Keratinocyte (primary cell): ENCODE results near the gene ITGAD. TPM values are rescaled to one million over a fixed set of nuclear protein-coding genes. Genes with fewer than 3 reads are reported as not detected.
"Not testable (repeated sequence)": the region's sequence is repeated elsewhere in the genome, so short reads cannot be mapped to it uniquely, and the experiment has no call there.

Source experiments
- DNase-seq: peaks from one replicate; pipeline ENCODE4 v3.0.0-alpha.2; 2011; ENCODE audit warnings: low read depth, missing footprints, low spot score
- FAIRE-seq: peaks from 2 replicates; lab custom pipeline; 2011; peaks lifted over from hg19 to GRCh38; lab: Jason Lieb, UNC
- H2AFZ ChIP-seq: 2 replicates; pipeline ENCODE4 v1.6.0; 2012; ENCODE audit warnings: low read length, control low read depth, inconsistent platforms; ENCODE audit not compliant: control insufficient read depth
- H3K27ac ChIP-seq: 2 replicates; pipeline ENCODE4 v1.5.1; 2011; ENCODE audit warnings: low read length; ENCODE audit not compliant: control insufficient read depth, insufficient read depth
- H3K27me3 ChIP-seq: 3 replicates; pipeline ENCODE4 v1.6.0; 2011; ENCODE audit warnings: low read length; ENCODE audit not compliant: control insufficient read depth, insufficient read depth; ENCODE audit errors: extremely low read depth
- H3K36me3 ChIP-seq, 2 experiments: 2 replicates in 1 of 2; 3 replicates in 1 of 2; pipeline ENCODE4 v1.5.1; 2011; ENCODE audit warnings: low read length in 2 of 2, mild to moderate bottlenecking in 1 of 2; ENCODE audit not compliant: control insufficient read depth in 2 of 2, insufficient read depth in 2 of 2; ENCODE audit errors: extremely low read depth in 1 of 2
- H3K4me1 ChIP-seq: 3 replicates; pipeline ENCODE4 v1.5.1; 2011; ENCODE audit warnings: low read length; ENCODE audit not compliant: control insufficient read depth, insufficient read depth; ENCODE audit errors: extremely low read depth
- H3K4me2 ChIP-seq: 3 replicates; pipeline ENCODE4 v1.6.0; 2011; ENCODE audit warnings: low read depth, low read length; ENCODE audit not compliant: control insufficient read depth, insufficient read depth; ENCODE audit errors: extremely low read depth
- H3K4me3 ChIP-seq, 3 experiments: fragments of 200-600 bp in 1 of 3; sonication (generic) in 1 of 3; 2 replicates in 2 of 3; 3 replicates in 1 of 3; pipeline ENCODE4 v1.5.1; 2011 to 2016; ENCODE audit warnings: low read length in 3 of 3, mild to moderate bottlenecking in 3 of 3, control low read depth in 2 of 3, inconsistent platforms in 1 of 3, low read depth in 1 of 3, mixed read lengths in 1 of 3, mixed run types in 1 of 3, moderate library complexity in 1 of 3; ENCODE audit not compliant: control insufficient read depth in 2 of 3, insufficient read depth in 2 of 3; ENCODE audit errors: extremely low read depth in 1 of 3
- H3K79me2 ChIP-seq: 2 replicates; pipeline ENCODE4 v1.6.0; 2012; ENCODE audit warnings: low read length; ENCODE audit not compliant: control insufficient read depth, insufficient read depth
- H3K9ac ChIP-seq: 3 replicates; pipeline ENCODE4 v1.6.0; 2011; ENCODE audit warnings: low read length; ENCODE audit not compliant: control insufficient read depth, insufficient read depth; ENCODE audit errors: extremely low read depth
- H3K9me1 ChIP-seq: 3 replicates; pipeline ENCODE4 v1.6.0; 2011; ENCODE audit warnings: low read length; ENCODE audit not compliant: control insufficient read depth, insufficient read depth; ENCODE audit errors: extremely low read depth
- H3K9me3 ChIP-seq: 2 replicates; pipeline ENCODE4 v1.5.1; 2012; ENCODE audit warnings: low read depth, low read length; ENCODE audit not compliant: control insufficient read depth
- H4K20me1 ChIP-seq: 3 replicates; pipeline ENCODE4 v1.6.0; 2011; ENCODE audit warnings: low read length; ENCODE audit not compliant: control insufficient read depth, insufficient read depth; ENCODE audit errors: extremely low read depth
- CTCF ChIP-seq, 3 experiments: IDR thresholded peaks in 1 of 3; conservative IDR thresholded peaks in 1 of 3; optimal IDR thresholded peaks in 1 of 3; 2 replicates in 2 of 3; 3 replicates in 1 of 3; pipeline versions ENCODE3 to v1.5.1; 2011; ENCODE audit warnings: low read length in 3 of 3, mild to moderate bottlenecking in 3 of 3, moderate library complexity in 2 of 3, control low read depth in 1 of 3, inconsistent platforms in 1 of 3; ENCODE audit not compliant: insufficient read depth in 2 of 3; ENCODE audit errors: extremely low read depth in 1 of 3
- EZH2 ChIP-seq: IDR thresholded peaks from one replicate; pipeline ENCODE4 v1.6.1; 2012; ENCODE audit warnings: inconsistent platforms, mild to moderate bottlenecking, low read length, moderate library complexity
- dilution Hi-C: fragments of 300-500 bp; cut with MboI; formaldehyde crosslinking; loops from one replicate; pipeline ENCODE4 v1.7.0; 2020; ENCODE audit warnings: low sequenced_read_pairs; ENCODE audit not compliant: extremely low pct_ligation_motif_present
- polyA plus RNA-seq, 5 experiments: library from polyadenylated mRNA; depleted of rRNA in 3 of 5; stranded (reverse) in 3 of 5; stranded (forward) in 1 of 5; unstranded in 1 of 5; fragments of >200 nt; gene quantifications; 1 replicate in 1 of 5; 2 replicates in 3 of 5; 3 replicates in 1 of 5; pipeline versions ENCODE4 v1.2.1 to v1.2.3, GENCODE V29; 2011 to 2012; ENCODE audit warnings: missing spikeins in 2 of 5, low read depth in 1 of 5, low replicate concordance in 1 of 5

The ITGAD gene
- polyA plus RNA-seq, 1 donor (not counting 4 experiments of a cell fraction or from before 2014, with no cell fraction given), result not detected

GRCh38 chr16:31436221-31437045 lies 43.3 kb downstream of the ITGAD start:
- no peak overlapping the region for H2AFZ ChIP-seq
- no peak overlapping the region for H3K4me3 ChIP-seq
- no peaks in the 10 kb centered on the region for H3K27me3 ChIP-seq
- no peaks in the 10 kb centered on the region for H3K4me1 ChIP-seq
- dilution Hi-C loops, result no loop called here
- H3K9me1 ChIP-seq, result no peaks in the 10 kb centered on the region
- no peak for FAIRE-seq
- no peaks in the 10 kb centered on the region for H4K20me1 ChIP-seq
- H3K79me2 ChIP-seq, result no peaks in the 10 kb centered on the region
- TF ChIP-seq EZH2 (no peak), CTCF (optimal IDR thresholded peaks at IDR 0.05 in 1 of 3, IDR thresholded peaks at IDR 0.05 in 1 of 3, conservative IDR thresholded peaks at IDR 0.05 in 1 of 3; ENCODE audit: extremely low read depth in 1 of 3, insufficient read depth in 2 of 3, low read length in 3 of 3) (no peak)
- DNase-seq, result no peak
- no peak overlapping the region for H3K4me2 ChIP-seq
- H3K9me3 ChIP-seq, result no peaks in the 10 kb centered on the region
- H3K27ac ChIP-seq, result no peak overlapping the region
- no peak overlapping the region for H3K9ac ChIP-seq
- H3K36me3 ChIP-seq, result no peaks in the 10 kb centered on the region

GRCh38 chr16:31438414-31438813 lies 45.3 kb downstream of the ITGAD start:
- Histone ChIP-seq H3K4me3 (no peak overlapping the region), H2AFZ (no peak overlapping the region), H3K27ac (no peak overlapping the region), H3K9ac (no peak overlapping the region), H3K9me1 (no peaks in the 10 kb centered on the region), H3K4me2 (no peak overlapping the region), H3K36me3 (no peaks in the 10 kb centered on the region), H3K9me3 (no peaks in the 10 kb centered on the region), H3K27me3 (no peaks in the 10 kb centered on the region), H3K79me2 (no peaks in the 10 kb centered on the region), H3K4me1 (no peaks in the 10 kb centered on the region), H4K20me1 (no peaks in the 10 kb centered on the region)
- no peak for TF ChIP-seq CTCF (optimal IDR thresholded peaks at IDR 0.05 in 1 of 3, IDR thresholded peaks at IDR 0.05 in 1 of 3, conservative IDR thresholded peaks at IDR 0.05 in 1 of 3; ENCODE audit: extremely low read depth in 1 of 3, insufficient read depth in 2 of 3, low read length in 3 of 3)
- TF ChIP-seq EZH2, result no peak
- DNase-seq (no peak), FAIRE-seq (no peak)
- dilution Hi-C loops, result no loop called here

GRCh38 chr16:31439023-31439422 lies 45.9 kb downstream of the ITGAD start:
- not testable (repeated sequence) for H3K9me1 ChIP-seq, H3K36me3 ChIP-seq

More at GRCh38 chr16:31439023-31439422, 45.9 kb downstream of the ITGAD start:
- H3K4me3 ChIP-seq, H4K20me1 ChIP-seq, DNase-seq, dilution Hi-C loops, H3K79me2 ChIP-seq, H3K4me1 ChIP-seq, H3K9ac ChIP-seq, H2AFZ ChIP-seq, H3K27me3 ChIP-seq, H3K27ac ChIP-seq, FAIRE-seq, H3K9me3 ChIP-seq, H3K4me2 ChIP-seq: not testable (repeated sequence)
